PFSK-1 (cell line): Measurements from ENCODE around the gene MITF.

Experiments
- FOXP2 ChIP-seq: optimal IDR thresholded peaks from 2 replicates; pipeline ENCODE3; 2011; ENCODE audit warnings: borderline replicate concordance, control low read depth, inconsistent platforms; ENCODE audit not compliant: insufficient read depth; ENCODE audit errors: extremely low read length, extremely low read depth
- POLR2AphosphoS5 ChIP-seq: IDR thresholded peaks from 2 replicates; pipeline ENCODE4 v1.6.1; 2012; ENCODE audit warnings: low read depth, mild to moderate bottlenecking, control low read depth, low read length, moderate library complexity
- REST ChIP-seq, 2 experiments: IDR thresholded peaks; 2 replicates each; pipeline versions ENCODE4 v1.6.1 to v1.8.0; 2011 to 2012; ENCODE audit warnings: low read depth in 2 of 2, low read length in 2 of 2, control low read depth in 1 of 2, inconsistent platforms in 1 of 2, mild to moderate bottlenecking in 1 of 2, moderate library complexity in 1 of 2; ENCODE audit not compliant: insufficient read depth in 1 of 2
- SIN3A ChIP-seq: IDR thresholded peaks from 2 replicates; pipeline ENCODE4 v1.6.1; 2012; ENCODE audit warnings: mild to moderate bottlenecking, low read length, moderate library complexity, borderline replicate concordance; ENCODE audit not compliant: insufficient read depth
- TAF1 ChIP-seq: IDR thresholded peaks from 2 replicates; pipeline ENCODE4 v1.6.1; 2012; ENCODE audit warnings: low read length, control low read depth, borderline replicate concordance; ENCODE audit not compliant: insufficient read depth

MITF gene

GRCh38 chr3:69768438-69768837, 29.2 kb downstream of the MITF start:
- no peak for TF ChIP-seq SIN3A
- no peak for TF ChIP-seq POLR2AphosphoS5
- TF ChIP-seq FOXP2, result no peak
- no peak for TF ChIP-seq TAF1
- no peak for TF ChIP-seq REST (IDR thresholded peaks at IDR 0.05; ENCODE audit: insufficient read depth in 1 of 2, low read depth in 2 of 2, low read length in 2 of 2)

- TF ChIP-seq POLR2AphosphoS5, result no peak
- no peak for TF ChIP-seq TAF1
- no peak for TF ChIP-seq FOXP2
- no peak for TF ChIP-seq REST (IDR thresholded peaks at IDR 0.05; ENCODE audit: insufficient read depth in 1 of 2, low read depth in 2 of 2, low read length in 2 of 2)
These were observed 31.0 kb downstream of the MITF start for GRCh38 chr3:69770219-69770618.

GRCh38 chr3:69770976-69771634, 31.8 kb downstream of the MITF start:
- TF ChIP-seq FOXP2 (no peak), TAF1 (no peak), SIN3A (no peak), REST (IDR thresholded peaks at IDR 0.05; ENCODE audit: insufficient read depth in 1 of 2, low read depth in 2 of 2, low read length in 2 of 2) (no peak), POLR2AphosphoS5 (no peak)

GRCh38 chr3:69772152-69772867, 33.0 kb downstream of the MITF start:
- no peak for TF ChIP-seq REST (IDR thresholded peaks at IDR 0.05; ENCODE audit: insufficient read depth in 1 of 2, low read depth in 2 of 2, low read length in 2 of 2)
- TF ChIP-seq TAF1, result no peak
- no peak for TF ChIP-seq POLR2AphosphoS5
- TF ChIP-seq SIN3A, result no peak
- no peak for TF ChIP-seq FOXP2
